Endothelial cell of umbilical vein (primary cell): Measurements from ENCODE around the gene PUS7L.

Source experiments
- EZH2 ChIP-seq: IDR thresholded peaks from 2 replicates; pipeline ENCODE4 v1.6.1; 2012; ENCODE audit warnings: borderline replicate concordance, low read depth, mild to moderate bottlenecking, moderate library complexity, low read length, inconsistent platforms; ENCODE audit not compliant: severe bottlenecking
- FOS ChIP-seq: IDR thresholded peaks from 2 replicates; pipeline ENCODE4 v1.6.1; 2011; ENCODE audit warnings: mild to moderate bottlenecking, low read length, moderate library complexity, borderline replicate concordance; ENCODE audit not compliant: insufficient read depth
- GATA2 ChIP-seq: IDR thresholded peaks from 2 replicates; pipeline ENCODE4 v1.7.0; 2011; ENCODE audit warnings: low read depth, mild to moderate bottlenecking, moderate library complexity, mixed read lengths, low read length; ENCODE audit not compliant: insufficient read length, insufficient read depth
- JUN ChIP-seq: IDR thresholded peaks from 2 replicates; pipeline ENCODE4 v1.6.1; 2011; ENCODE audit warnings: borderline replicate concordance, low read depth; ENCODE audit not compliant: insufficient read length, insufficient read depth
- MYC ChIP-seq: IDR thresholded peaks from one replicate; pipeline ENCODE4 v1.6.1; 2011; ENCODE audit warnings: mild to moderate bottlenecking, low read depth, low read length
- POLR2A ChIP-seq: IDR thresholded peaks from 2 replicates; pipeline ENCODE4 v1.6.1; 2012; ENCODE audit warnings: low read depth, mild to moderate bottlenecking, control low read depth, low read length
- POLR2AphosphoS5 ChIP-seq: IDR thresholded peaks from 2 replicates; pipeline ENCODE4 v1.6.1; 2012; ENCODE audit warnings: low read depth, mild to moderate bottlenecking, control low read depth, low read length, moderate library complexity; ENCODE audit not compliant: insufficient read depth
- TF ChIP-seq, protein P1 (sequence below), 2 donors: IDR thresholded peaks; 1 replicate in 1 of 2; 2 replicates in 1 of 2; pipeline ENCODE4 v1.5.1; 2011; ENCODE audit warnings: low read length in 2 of 2, mild to moderate bottlenecking in 2 of 2, moderate library complexity in 2 of 2, control low read depth in 1 of 2, inconsistent platforms in 1 of 2, low read depth in 1 of 2; ENCODE audit not compliant: insufficient read depth in 1 of 2; ENCODE audit errors: extremely low read depth in 1 of 2
- TF ChIP-seq, protein P2 (sequence below): IDR thresholded peaks from 2 replicates; pipeline ENCODE4 v1.6.1; 2011; ENCODE audit not compliant: insufficient read depth, insufficient read length

DNA sequence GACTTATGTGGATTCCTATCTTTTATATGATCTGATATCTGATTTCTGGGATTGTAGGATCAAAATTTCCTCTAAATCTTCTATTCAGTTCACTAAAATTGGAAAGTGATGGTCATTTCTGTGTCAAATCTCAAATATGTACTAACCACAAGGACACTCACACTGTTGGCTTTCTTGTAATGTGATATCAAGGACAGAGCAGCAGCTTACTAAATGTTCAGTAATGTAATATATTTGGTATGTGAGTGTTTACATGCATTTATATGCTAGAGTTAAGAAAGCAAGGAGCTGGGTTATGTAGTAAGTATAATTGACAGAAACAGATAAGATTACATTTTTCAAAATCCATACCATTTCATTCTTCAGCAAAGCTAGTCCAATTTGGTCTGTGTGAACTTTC is 16.5 kb downstream of the PUS7L start:
- TF ChIP-seq POLR2AphosphoS5 (no peak), POLR2A (no peak), JUN (no peak), EZH2 (no peak), GATA2 (no peak), MYC (no peak), FOS (no peak)
- TF ChIP-seq, protein P1, sequence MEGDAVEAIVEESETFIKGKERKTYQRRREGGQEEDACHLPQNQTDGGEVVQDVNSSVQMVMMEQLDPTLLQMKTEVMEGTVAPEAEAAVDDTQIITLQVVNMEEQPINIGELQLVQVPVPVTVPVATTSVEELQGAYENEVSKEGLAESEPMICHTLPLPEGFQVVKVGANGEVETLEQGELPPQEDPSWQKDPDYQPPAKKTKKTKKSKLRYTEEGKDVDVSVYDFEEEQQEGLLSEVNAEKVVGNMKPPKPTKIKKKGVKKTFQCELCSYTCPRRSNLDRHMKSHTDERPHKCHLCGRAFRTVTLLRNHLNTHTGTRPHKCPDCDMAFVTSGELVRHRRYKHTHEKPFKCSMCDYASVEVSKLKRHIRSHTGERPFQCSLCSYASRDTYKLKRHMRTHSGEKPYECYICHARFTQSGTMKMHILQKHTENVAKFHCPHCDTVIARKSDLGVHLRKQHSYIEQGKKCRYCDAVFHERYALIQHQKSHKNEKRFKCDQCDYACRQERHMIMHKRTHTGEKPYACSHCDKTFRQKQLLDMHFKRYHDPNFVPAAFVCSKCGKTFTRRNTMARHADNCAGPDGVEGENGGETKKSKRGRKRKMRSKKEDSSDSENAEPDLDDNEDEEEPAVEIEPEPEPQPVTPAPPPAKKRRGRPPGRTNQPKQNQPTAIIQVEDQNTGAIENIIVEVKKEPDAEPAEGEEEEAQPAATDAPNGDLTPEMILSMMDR (IDR thresholded peaks at IDR 0.05; ENCODE audit: extremely low read depth in 1 of 2, insufficient read depth in 1 of 2, low read depth in 1 of 2, low read length in 2 of 2) = no peak
- TF ChIP-seq, protein P2, sequence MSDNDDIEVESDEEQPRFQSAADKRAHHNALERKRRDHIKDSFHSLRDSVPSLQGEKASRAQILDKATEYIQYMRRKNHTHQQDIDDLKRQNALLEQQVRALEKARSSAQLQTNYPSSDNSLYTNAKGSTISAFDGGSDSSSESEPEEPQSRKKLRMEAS = no peak
